Measurements from ENCODE around the gene A1BG. TPM values are rescaled to one million over a fixed set of nuclear protein-coding genes. Genes with fewer than 3 reads are reported as not detected.
A peak's percentile ranks its signal among the peaks of the same experiment; 100 is the strongest.

The A1BG gene
- total and polyA plus RNA-seq, 4 donors = 521 to 2,157 (median 1,029) TPM

DNA sequence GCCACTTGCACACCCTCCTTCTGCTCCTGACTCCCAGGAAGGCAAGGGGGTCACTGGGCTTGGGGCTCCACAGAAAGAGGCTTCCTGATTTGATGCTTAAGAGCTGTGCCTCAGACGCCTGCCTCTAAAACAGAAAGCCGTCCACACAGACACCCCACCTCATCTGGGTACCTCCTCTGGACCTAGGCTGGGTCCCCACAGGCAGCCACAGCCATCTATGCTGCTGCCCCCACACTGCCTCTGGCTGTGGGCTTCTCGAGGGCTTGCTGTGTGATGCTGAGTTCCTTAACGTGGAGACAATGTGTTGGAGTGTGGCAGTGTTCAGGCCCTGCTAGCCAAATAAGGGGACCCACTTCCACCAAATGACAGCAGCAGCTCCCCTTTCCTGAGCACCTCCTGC lies 35.0 kb downstream of the A1BG start:
- Histone ChIP-seq H3K27ac (ENCODE audit: low read depth in 1 of 2, low read length in 2 of 2) (no peak overlapping the region), H3K4me3 (ENCODE audit: low read depth in 1 of 3, low read length in 3 of 3) (no peak overlapping the region), H3K27me3 (ENCODE audit: control insufficient read depth in 4 of 4, insufficient read depth in 4 of 4, low read length in 3 of 4) (no peaks in the 10 kb centered on the region), H3K9ac (ENCODE audit: low read depth in 1 of 2, low read length in 2 of 2) (no peak overlapping the region), H3K36me3 (ENCODE audit: control insufficient read depth in 4 of 4, insufficient read depth in 3 of 4, low read depth in 1 of 4, low read length in 3 of 4) (peaks cover 6 to 25% (median 17%) of the 10 kb centered on the region in 4 donors), H3K4me1 (ENCODE audit: control insufficient read depth in 4 of 4, insufficient read depth in 4 of 4, low read length in 3 of 4) (no peaks in the 10 kb centered on the region), H3K9me3 (ENCODE audit: control insufficient read depth in 4 of 4, low read length in 3 of 4) (no peaks in the 10 kb centered on the region)
- 84% methylated on average over 4 of the region's 4 CpGs for WGBS
- no peak for DNase-seq (ENCODE audit: low spot score)
- TF ChIP-seq HNF4G (IDR thresholded peaks at IDR 0.05) = no peak
- TF ChIP-seq, protein P1, sequence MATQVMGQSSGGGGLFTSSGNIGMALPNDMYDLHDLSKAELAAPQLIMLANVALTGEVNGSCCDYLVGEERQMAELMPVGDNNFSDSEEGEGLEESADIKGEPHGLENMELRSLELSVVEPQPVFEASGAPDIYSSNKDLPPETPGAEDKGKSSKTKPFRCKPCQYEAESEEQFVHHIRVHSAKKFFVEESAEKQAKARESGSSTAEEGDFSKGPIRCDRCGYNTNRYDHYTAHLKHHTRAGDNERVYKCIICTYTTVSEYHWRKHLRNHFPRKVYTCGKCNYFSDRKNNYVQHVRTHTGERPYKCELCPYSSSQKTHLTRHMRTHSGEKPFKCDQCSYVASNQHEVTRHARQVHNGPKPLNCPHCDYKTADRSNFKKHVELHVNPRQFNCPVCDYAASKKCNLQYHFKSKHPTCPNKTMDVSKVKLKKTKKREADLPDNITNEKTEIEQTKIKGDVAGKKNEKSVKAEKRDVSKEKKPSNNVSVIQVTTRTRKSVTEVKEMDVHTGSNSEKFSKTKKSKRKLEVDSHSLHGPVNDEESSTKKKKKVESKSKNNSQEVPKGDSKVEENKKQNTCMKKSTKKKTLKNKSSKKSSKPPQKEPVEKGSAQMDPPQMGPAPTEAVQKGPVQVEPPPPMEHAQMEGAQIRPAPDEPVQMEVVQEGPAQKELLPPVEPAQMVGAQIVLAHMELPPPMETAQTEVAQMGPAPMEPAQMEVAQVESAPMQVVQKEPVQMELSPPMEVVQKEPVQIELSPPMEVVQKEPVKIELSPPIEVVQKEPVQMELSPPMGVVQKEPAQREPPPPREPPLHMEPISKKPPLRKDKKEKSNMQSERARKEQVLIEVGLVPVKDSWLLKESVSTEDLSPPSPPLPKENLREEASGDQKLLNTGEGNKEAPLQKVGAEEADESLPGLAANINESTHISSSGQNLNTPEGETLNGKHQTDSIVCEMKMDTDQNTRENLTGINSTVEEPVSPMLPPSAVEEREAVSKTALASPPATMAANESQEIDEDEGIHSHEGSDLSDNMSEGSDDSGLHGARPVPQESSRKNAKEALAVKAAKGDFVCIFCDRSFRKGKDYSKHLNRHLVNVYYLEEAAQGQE (IDR thresholded peaks at IDR 0.05) = no peak
- TF ChIP-seq GABPA (IDR thresholded peaks at IDR 0.05 in 1 of 2, conservative IDR thresholded peaks at IDR 0.05 in 1 of 2) = no peak
- no peak for TF ChIP-seq EGR1 (IDR thresholded peaks at IDR 0.05; ENCODE audit: low read depth in 2 of 2)

DNA sequence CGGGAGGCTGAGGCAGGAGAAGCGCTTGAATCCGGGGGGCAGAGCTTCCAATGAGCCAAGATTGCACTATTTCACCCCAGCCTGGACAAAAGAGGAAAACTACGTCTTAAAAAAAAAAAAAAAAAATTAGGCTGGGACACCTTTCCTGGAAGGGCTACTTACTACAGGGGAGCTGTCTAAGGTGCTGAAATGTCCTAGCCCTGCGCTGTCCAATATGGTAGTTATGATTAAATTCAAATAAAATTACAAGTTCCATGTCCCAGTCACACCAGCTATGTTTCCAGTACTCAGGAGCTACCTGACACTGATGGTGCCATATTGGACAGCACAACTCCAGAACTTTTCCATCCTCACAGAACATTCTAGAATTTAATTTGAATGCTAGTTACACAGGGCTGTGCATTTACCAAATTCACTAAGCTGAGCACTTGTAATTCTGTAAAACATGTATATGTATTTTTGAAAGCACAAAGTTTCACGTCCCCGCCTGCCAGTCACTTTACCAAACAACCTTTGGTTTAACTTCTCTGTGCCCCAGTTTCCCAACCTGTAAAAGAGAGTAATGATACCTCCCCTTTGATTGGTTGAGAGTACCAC lies 35.7 kb downstream of the A1BG start:
- Histone ChIP-seq H3K27me3 (ENCODE audit: control insufficient read depth in 4 of 4, insufficient read depth in 4 of 4, low read length in 3 of 4) (no peaks in the 10 kb centered on the region), H3K4me3 (ENCODE audit: low read depth in 1 of 3, low read length in 3 of 3) (no peak overlapping the region), H3K36me3 (ENCODE audit: control insufficient read depth in 4 of 4, insufficient read depth in 3 of 4, low read depth in 1 of 4, low read length in 3 of 4) (peaks cover 10 to 32% (median 22%) of the 10 kb centered on the region in 4 donors), H3K9me3 (ENCODE audit: control insufficient read depth in 4 of 4, low read length in 3 of 4) (no peaks in the 10 kb centered on the region), H3K27ac (ENCODE audit: low read depth in 1 of 2, low read length in 2 of 2) (no peak overlapping the region), H3K4me1 (ENCODE audit: control insufficient read depth in 4 of 4, insufficient read depth in 4 of 4, low read length in 3 of 4) (no peaks in the 10 kb centered on the region), H3K9ac (ENCODE audit: low read depth in 1 of 2, low read length in 2 of 2) (no peak overlapping the region)
- DNase-seq (ENCODE audit: low spot score) = no peak
- WGBS = 70% methylated on average over 7 of the region's 7 CpGs
- TF ChIP-seq, protein P1 (IDR thresholded peaks at IDR 0.05) = peak; percentile 99
- TF ChIP-seq, protein P2, sequence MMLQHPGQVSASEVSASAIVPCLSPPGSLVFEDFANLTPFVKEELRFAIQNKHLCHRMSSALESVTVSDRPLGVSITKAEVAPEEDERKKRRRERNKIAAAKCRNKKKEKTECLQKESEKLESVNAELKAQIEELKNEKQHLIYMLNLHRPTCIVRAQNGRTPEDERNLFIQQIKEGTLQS (IDR thresholded peaks at IDR 0.05) = no peak

DNA sequence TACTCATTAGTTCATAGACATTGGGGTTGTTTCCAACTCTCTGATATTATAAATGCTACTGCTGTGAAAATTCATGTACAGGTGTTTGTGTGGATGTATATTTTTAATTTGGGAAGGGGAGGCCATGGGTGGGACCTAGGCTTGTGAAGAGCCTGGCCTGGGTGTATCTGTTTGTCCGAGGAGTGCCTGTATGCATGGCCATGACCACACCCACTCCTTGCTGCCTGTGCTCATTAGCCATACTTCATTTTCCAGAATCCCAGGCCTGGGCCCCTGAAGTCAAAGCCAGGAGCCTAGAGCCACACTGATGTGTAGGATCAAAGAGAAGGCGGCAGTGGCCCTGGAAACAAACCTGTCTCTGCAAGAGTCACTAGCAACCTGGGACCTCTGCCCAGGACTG lies 37.7 kb downstream of the A1BG start:
- Histone ChIP-seq H3K27ac (ENCODE audit: low read depth in 1 of 2, low read length in 2 of 2) (no peak overlapping the region), H3K9ac (ENCODE audit: low read depth in 1 of 2, low read length in 2 of 2) (no peak overlapping the region), H3K36me3 (ENCODE audit: control insufficient read depth in 4 of 4, insufficient read depth in 3 of 4, low read depth in 1 of 4, low read length in 3 of 4) (peaks cover 15 to 45% (median 30%) of the 10 kb centered on the region in 4 donors), H3K4me1 (ENCODE audit: control insufficient read depth in 4 of 4, insufficient read depth in 4 of 4, low read length in 3 of 4) (no peaks in the 10 kb centered on the region), H3K27me3 (ENCODE audit: control insufficient read depth in 4 of 4, insufficient read depth in 4 of 4, low read length in 3 of 4) (no peaks in the 10 kb centered on the region), H3K4me3 (ENCODE audit: low read depth in 1 of 3, low read length in 3 of 3) (no peak overlapping the region), H3K9me3 (ENCODE audit: control insufficient read depth in 4 of 4, low read length in 3 of 4) (no peaks in the 10 kb centered on the region)
- no peak for TF ChIP-seq YY1 (IDR thresholded peaks at IDR 0.05)
- no peak for TF ChIP-seq HNF4A (conservative IDR thresholded peaks at IDR 0.05)
- TF ChIP-seq, protein P1 (IDR thresholded peaks at IDR 0.05) = no peak
- no peak for TF ChIP-seq GABPA (IDR thresholded peaks at IDR 0.05 in 1 of 2, conservative IDR thresholded peaks at IDR 0.05 in 1 of 2)
- TF ChIP-seq FOXA2 (IDR thresholded peaks at IDR 0.05) = no peak
- TF ChIP-seq, protein P3, sequence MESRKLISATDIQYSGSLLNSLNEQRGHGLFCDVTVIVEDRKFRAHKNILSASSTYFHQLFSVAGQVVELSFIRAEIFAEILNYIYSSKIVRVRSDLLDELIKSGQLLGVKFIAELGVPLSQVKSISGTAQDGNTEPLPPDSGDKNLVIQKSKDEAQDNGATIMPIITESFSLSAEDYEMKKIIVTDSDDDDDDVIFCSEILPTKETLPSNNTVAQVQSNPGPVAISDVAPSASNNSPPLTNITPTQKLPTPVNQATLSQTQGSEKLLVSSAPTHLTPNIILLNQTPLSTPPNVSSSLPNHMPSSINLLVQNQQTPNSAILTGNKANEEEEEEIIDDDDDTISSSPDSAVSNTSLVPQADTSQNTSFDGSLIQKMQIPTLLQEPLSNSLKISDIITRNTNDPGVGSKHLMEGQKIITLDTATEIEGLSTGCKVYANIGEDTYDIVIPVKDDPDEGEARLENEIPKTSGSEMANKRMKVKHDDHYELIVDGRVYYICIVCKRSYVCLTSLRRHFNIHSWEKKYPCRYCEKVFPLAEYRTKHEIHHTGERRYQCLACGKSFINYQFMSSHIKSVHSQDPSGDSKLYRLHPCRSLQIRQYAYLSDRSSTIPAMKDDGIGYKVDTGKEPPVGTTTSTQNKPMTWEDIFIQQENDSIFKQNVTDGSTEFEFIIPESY (IDR thresholded peaks at IDR 0.05) = no peak
- no peak for TF ChIP-seq HNF4G (IDR thresholded peaks at IDR 0.05)
- TF ChIP-seq JUND (IDR thresholded peaks at IDR 0.05) = no peak
- no peak for TF ChIP-seq NR2F2 (IDR thresholded peaks at IDR 0.05)
- no peak for TF ChIP-seq RAD21 (IDR thresholded peaks at IDR 0.05)
- 100% methylated on average over 2 of the region's 2 CpGs for WGBS
- no peak for DNase-seq (ENCODE audit: low spot score)

All from liver (tissue), 9 donors.